Liver (tissue), 9 donors: ENCODE data around the gene LIPE. TPM values are rescaled to one million over a fixed set of nuclear protein-coding genes. Genes with fewer than 3 reads are reported as not detected.
"Not testable (repeated sequence)": the region's sequence is repeated elsewhere in the genome, so short reads cannot be mapped to it uniquely, and the experiment has no call there.

Source experiments
- DNase-seq: peaks from one replicate; pipeline ENCODE4 v3.0.0-alpha.2; 2017; ENCODE audit warnings: low spot score
- H3K27ac ChIP-seq, 2 donors: one replicate each; pipeline ENCODE4 v1.7.0; 2013; ENCODE audit warnings: inconsistent platforms in 2 of 2, low read length in 2 of 2, control low read depth in 1 of 2, low read depth in 1 of 2, mild to moderate bottlenecking in 1 of 2
- H3K27me3 ChIP-seq, 4 donors: one replicate each; pipeline versions ENCODE4 v1.6.1 to v1.7.0; 2013; ENCODE audit warnings: low read length in 3 of 4, inconsistent platforms in 1 of 4, mild to moderate bottlenecking in 1 of 4, moderate library complexity in 1 of 4; ENCODE audit not compliant: control insufficient read depth in 4 of 4, insufficient read depth in 4 of 4
- H3K36me3 ChIP-seq, 4 donors: one replicate each; pipeline versions ENCODE4 v1.6.1 to v1.7.0; 2013; ENCODE audit warnings: low read length in 3 of 4, mild to moderate bottlenecking in 3 of 4, low read depth in 1 of 4, moderate library complexity in 1 of 4; ENCODE audit not compliant: control insufficient read depth in 4 of 4, insufficient read depth in 3 of 4
- H3K4me1 ChIP-seq, 4 donors: one replicate each; pipeline versions ENCODE4 v1.6.1 to v1.7.0; 2013; ENCODE audit warnings: low read length in 3 of 4, mild to moderate bottlenecking in 3 of 4, moderate library complexity in 1 of 4; ENCODE audit not compliant: control insufficient read depth in 4 of 4, insufficient read depth in 4 of 4
- H3K4me3 ChIP-seq, 3 donors: one replicate each; pipeline versions ENCODE4 v1.6.1 to v1.7.0; 2013; ENCODE audit warnings: low read length in 3 of 3, control low read depth in 1 of 3, low read depth in 1 of 3, mild to moderate bottlenecking in 1 of 3
- H3K9ac ChIP-seq, 2 donors: one replicate each; pipeline ENCODE4 v1.7.0; 2013; ENCODE audit warnings: low read length in 2 of 2, mild to moderate bottlenecking in 2 of 2, moderate library complexity in 2 of 2, control low read depth in 1 of 2, low read depth in 1 of 2
- H3K9me3 ChIP-seq, 4 donors: one replicate each; pipeline versions ENCODE4 v1.6.1 to v1.7.0; 2013; ENCODE audit warnings: low read length in 3 of 4; ENCODE audit not compliant: control insufficient read depth in 4 of 4
- ATF3 ChIP-seq: IDR thresholded peaks from 2 replicates; pipeline ENCODE4 v1.6.1; 2016; ENCODE audit warnings: antibody characterized with exemption
- CTCF ChIP-seq: fragments of 150-350 bp; IDR thresholded peaks from 2 replicates; pipeline ENCODE4 v1.5.1; 2017; ENCODE audit warnings: improper control_type of control experiment, low read depth, low read length; ENCODE audit not compliant: missing input control
- EGR1 ChIP-seq, 2 donors: IDR thresholded peaks; 2 replicates each; pipeline ENCODE4 v1.6.1; 2016 to 2018; ENCODE audit warnings: antibody characterized with exemption in 2 of 2, low read depth in 2 of 2
- FOXA1 ChIP-seq: IDR thresholded peaks from 2 replicates; pipeline ENCODE4 v1.6.1; 2016; ENCODE audit warnings: antibody characterized with exemption
- FOXA2 ChIP-seq: IDR thresholded peaks from 2 replicates; pipeline ENCODE4 v1.6.1; 2016; ENCODE audit warnings: antibody characterized with exemption
- GABPA ChIP-seq, 2 donors: IDR thresholded peaks in 1 of 2; conservative IDR thresholded peaks in 1 of 2; 2 replicates each; pipeline ENCODE4 v1.6.1; 2016; ENCODE audit warnings: antibody characterized with exemption in 2 of 2, mild to moderate bottlenecking in 1 of 2, moderate library complexity in 1 of 2
- HNF4A ChIP-seq, 2 donors: conservative IDR thresholded peaks; 2 replicates each; pipeline ENCODE4 v1.6.1; 2016; ENCODE audit warnings: antibody characterized with exemption in 2 of 2, mild to moderate bottlenecking in 2 of 2
- HNF4G ChIP-seq: IDR thresholded peaks from 2 replicates; pipeline ENCODE4 v1.6.1; 2016; ENCODE audit warnings: antibody characterized with exemption
- JUND ChIP-seq, 2 donors: IDR thresholded peaks; 2 replicates each; pipeline ENCODE4 v1.6.1; 2016; ENCODE audit warnings: antibody characterized with exemption in 2 of 2
- MAX ChIP-seq: IDR thresholded peaks from 2 replicates; pipeline ENCODE4 v1.6.1; 2016; ENCODE audit warnings: antibody characterized with exemption
- NR2F2 ChIP-seq: IDR thresholded peaks from 2 replicates; pipeline ENCODE4 v1.6.1; 2016; ENCODE audit warnings: antibody characterized with exemption
- RAD21 ChIP-seq, 2 donors: IDR thresholded peaks; 2 replicates each; pipeline ENCODE4 v1.6.1; 2016; ENCODE audit warnings: antibody characterized with exemption in 2 of 2, mild to moderate bottlenecking in 2 of 2
- REST ChIP-seq: IDR thresholded peaks from 2 replicates; pipeline ENCODE4 v1.6.1; 2016; ENCODE audit warnings: antibody characterized with exemption, mild to moderate bottlenecking
- RXRA ChIP-seq, 2 donors: IDR thresholded peaks; 2 replicates each; pipeline ENCODE4 v1.6.1; 2017 to 2018; ENCODE audit warnings: antibody characterized with exemption in 2 of 2, mild to moderate bottlenecking in 1 of 2
- SP1 ChIP-seq: IDR thresholded peaks from 2 replicates; pipeline ENCODE4 v1.6.1; 2018; ENCODE audit warnings: antibody characterized with exemption, mild to moderate bottlenecking
- TAF1 ChIP-seq: conservative IDR thresholded peaks from 2 replicates; pipeline ENCODE4 v1.6.1; 2016; ENCODE audit warnings: antibody characterized with exemption, mild to moderate bottlenecking
- YY1 ChIP-seq: IDR thresholded peaks from 2 replicates; pipeline ENCODE4 v1.6.1; 2016; ENCODE audit warnings: antibody characterized with exemption, mild to moderate bottlenecking
- ZBTB33 ChIP-seq: IDR thresholded peaks from 2 replicates; pipeline ENCODE4 v1.6.1; 2016; ENCODE audit warnings: antibody characterized with exemption
- WGBS: extraction: QIAGEN DNeasy Blood & Tissue Kit; methylation state at CpG from one replicate; pipeline ENCODE4 v1.1.7; 2013; 5-methylcytosine and 5-hydroxymethylcytosine counted together
- polyA plus RNA-seq, 2 donors: library from polyadenylated mRNA; stranded (reverse) in 1 of 2; unstranded in 1 of 2; fragments of 200-250 nt in 1 of 2; fragments of >200 nt in 1 of 2; fragmentation: Nextera tagmentation in 1 of 2; extraction: Ambion mirVana in 1 of 2; gene quantifications; one replicate each; pipeline versions ENCODE4 v1.2.1 to v1.2.3, GENCODE V29; 2013 to 2015
- total RNA-seq, 2 donors: library from RNA; depleted of rRNA; stranded (reverse); fragments of >200 nt; gene quantifications; one replicate each; pipeline ENCODE4 v1.2.3, GENCODE V29; 2014
- donor health status: healthy.
- donor health status: healthy.
- donor health status: healthy.
- donor health status: healthy.
- donor health status: healthy.

The LIPE gene
- total and polyA plus RNA-seq, 4 donors: 0.88 to 4.7 (median 1.5) TPM

- Histone ChIP-seq H3K27ac (peak overlapping the region; percentile 73 to 93), H3K9me3 (no peaks in the 10 kb centered on the region), H3K36me3 (no peaks in the 10 kb centered on the region), H3K4me3 (no peak overlapping the region), H3K4me1 (peaks cover 0 to 15% (median 4%) of the 10 kb centered on the region in 4 donors), H3K9ac (no peak overlapping the region), H3K27me3 (no peaks in the 10 kb centered on the region)
- peak; percentile 76 for DNase-seq
- under 1% methylated on average over 3 of the region's 3 CpGs for WGBS
- TF ChIP-seq HNF4A (conservative IDR thresholded peaks at IDR 0.05) (peak; percentile 98 to 99), RAD21 (IDR thresholded peaks at IDR 0.05) (peak; percentile 100), HNF4G (peak; percentile 98), SP1 (peak; percentile 97), RXRA (IDR thresholded peaks at IDR 0.05) (peak; percentile 95 to 96), GABPA (IDR thresholded peaks at IDR 0.05 in 1 of 2, conservative IDR thresholded peaks at IDR 0.05 in 1 of 2) (peak; percentile 68 to 90), ATF3 (peak; percentile 81), JUND (IDR thresholded peaks at IDR 0.05) (peak; percentile 80 to 91), YY1 (peak; percentile 63), FOXA2 (peak; percentile 48), CTCF (peak; percentile 98), NR2F2 (peak; percentile 96), ZBTB33 (peak; percentile 85), TAF1 (no peak), EGR1 (IDR thresholded peaks at IDR 0.05; ENCODE audit: low read depth in 2 of 2) (peak; percentile 82 to 94), REST (peak; percentile 83), MAX (peak; percentile 98), FOXA1 (peak; percentile 18)
Observed at GRCh38 chr19:42450314-42450934, 23.2 kb upstream of the LIPE start.

GRCh38 chr19:42448306-42448705 lies 21.1 kb upstream of the LIPE start:
- H3K4me1 ChIP-seq: peaks cover 5 to 20% (median 9%) of the 10 kb centered on the region in 4 donors
- not testable (repeated sequence) for H3K9ac ChIP-seq, H3K36me3 ChIP-seq, DNase-seq, H3K27ac ChIP-seq, H3K27me3 ChIP-seq, H3K4me3 ChIP-seq, H3K9me3 ChIP-seq
- WGBS: 50% methylated on average over 5 of the region's 5 CpGs
